Measurements from ENCODE around the gene FAM78B.

The FAM78B gene

GRCh38 chr1:166159656-166160055 lies 7.1 kb downstream of the FAM78B start:
- DNase-seq (ENCODE audit: low spot score) = no peak
- Histone ChIP-seq H3K4me1 (ENCODE audit: control insufficient read depth in 2 of 2, insufficient read depth in 1 of 2, low read depth in 1 of 2, low read length in 2 of 2) (no peaks in the 10 kb centered on the region), H4K8ac (ENCODE audit: low read depth, low read length) (no peak overlapping the region), H3K36me3 (replicated peaks in 1 of 2; ENCODE audit: control insufficient read depth in 2 of 2, insufficient read depth in 2 of 2, low read length in 2 of 2) (no peaks in the 10 kb centered on the region), H3K79me1 (ENCODE audit: low read depth, low read length) (no peaks in the 10 kb centered on the region), H2BK15ac (ENCODE audit: low read length) (no peak overlapping the region), H3K9me3 (replicated peaks in 1 of 2; ENCODE audit: control insufficient read depth in 2 of 2, insufficient read depth in 1 of 2, low read depth in 1 of 2, low read length in 2 of 2) (no peaks in the 10 kb centered on the region), H3K4me3 (ENCODE audit: low read length in 2 of 2) (no peak overlapping the region), H2BK12ac (ENCODE audit: low read length) (no peak overlapping the region), H2AK5ac (ENCODE audit: low read depth, low read length) (no peak overlapping the region), H3K4me2 (ENCODE audit: insufficient read depth, low read length, poor library complexity, severe bottlenecking) (no peak overlapping the region), H3K27me3 (ENCODE audit: control insufficient read depth in 3 of 3, insufficient read depth in 3 of 3, low read depth in 1 of 3, low read length in 3 of 3) (peaks cover 0 to 27% (median 12%) of the 10 kb centered on the region in 3 experiments), H3K14ac (ENCODE audit: low read length) (no peak overlapping the region), H3K9ac (ENCODE audit: low read depth, low read length, poor library complexity) (no peak overlapping the region), H3K27ac (replicated peaks; ENCODE audit: low read length) (no peak overlapping the region), H3K23ac (ENCODE audit: low read depth, low read length, poor library complexity) (no peak overlapping the region), H3K4ac (ENCODE audit: low read length) (no peak overlapping the region), H2BK5ac (ENCODE audit: low read length) (no peak overlapping the region), H4K91ac (ENCODE audit: low read depth, low read length, poor library complexity) (no peak overlapping the region), H3K18ac (ENCODE audit: low read length) (no peak overlapping the region), H2AFZ (ENCODE audit: low read length) (no peak overlapping the region), H2BK120ac (ENCODE audit: low read depth, low read length) (no peak overlapping the region)
- no CpG with 5 or more reads among the region's 1 CpG for WGBS, 2 donors (ENCODE audit: extremely low coverage in 2 of 2, insufficient read length in 2 of 2, insufficient replicate concordance in 1 of 2)

GRCh38 chr1:166156674-166157073 lies 10.1 kb downstream of the FAM78B start:
- no peak overlapping the region for H3K27ac ChIP-seq (replicated peaks; ENCODE audit: low read length)
- no peak overlapping the region for H2BK5ac ChIP-seq (ENCODE audit: low read length)
- H3K4me2 ChIP-seq (ENCODE audit: insufficient read depth, low read length, poor library complexity, severe bottlenecking) = no peak overlapping the region
- H2BK120ac ChIP-seq (ENCODE audit: low read depth, low read length) = no peak overlapping the region
- no peak overlapping the region for H3K9ac ChIP-seq (ENCODE audit: low read depth, low read length, poor library complexity)
- no peak overlapping the region for H3K23ac ChIP-seq (ENCODE audit: low read depth, low read length, poor library complexity)
- no peaks in the 10 kb centered on the region for H3K79me1 ChIP-seq (ENCODE audit: low read depth, low read length)
- H3K4ac ChIP-seq (ENCODE audit: low read length) = no peak overlapping the region
- H3K9me3 ChIP-seq (replicated peaks in 1 of 2; ENCODE audit: control insufficient read depth in 2 of 2, insufficient read depth in 1 of 2, low read depth in 1 of 2, low read length in 2 of 2) = no peaks in the 10 kb centered on the region
- H2AK5ac ChIP-seq (ENCODE audit: low read depth, low read length) = no peak overlapping the region
- no CpG with 5 or more reads among the region's 3 CpGs for WGBS, 2 donors (ENCODE audit: extremely low coverage in 2 of 2, insufficient read length in 2 of 2, insufficient replicate concordance in 1 of 2)
- H2BK15ac ChIP-seq (ENCODE audit: low read length) = no peak overlapping the region
- H3K4me1 ChIP-seq (ENCODE audit: control insufficient read depth in 2 of 2, insufficient read depth in 1 of 2, low read depth in 1 of 2, low read length in 2 of 2) = no peaks in the 10 kb centered on the region
- H2BK12ac ChIP-seq (ENCODE audit: low read length) = no peak overlapping the region
- no peak overlapping the region for H4K8ac ChIP-seq (ENCODE audit: low read depth, low read length)
- H4K91ac ChIP-seq (ENCODE audit: low read depth, low read length, poor library complexity) = no peak overlapping the region
- no peak overlapping the region for H3K4me3 ChIP-seq (ENCODE audit: low read length in 2 of 2)
- no peaks in the 10 kb centered on the region for H3K27me3 ChIP-seq (ENCODE audit: control insufficient read depth in 3 of 3, insufficient read depth in 3 of 3, low read depth in 1 of 3, low read length in 3 of 3)
- H3K36me3 ChIP-seq (replicated peaks in 1 of 2; ENCODE audit: control insufficient read depth in 2 of 2, insufficient read depth in 2 of 2, low read length in 2 of 2) = no peaks in the 10 kb centered on the region
- H2AFZ ChIP-seq (ENCODE audit: low read length) = no peak overlapping the region
- no peak for DNase-seq (ENCODE audit: low spot score)
- no peak overlapping the region for H3K18ac ChIP-seq (ENCODE audit: low read length)
- H3K14ac ChIP-seq (ENCODE audit: low read length) = no peak overlapping the region

- Histone ChIP-seq H3K4me2 (ENCODE audit: insufficient read depth, low read length, poor library complexity, severe bottlenecking) (no peak overlapping the region), H2BK5ac (ENCODE audit: low read length) (no peak overlapping the region), H3K4ac (ENCODE audit: low read length) (no peak overlapping the region), H3K23ac (ENCODE audit: low read depth, low read length, poor library complexity) (no peak overlapping the region), H3K18ac (ENCODE audit: low read length) (no peak overlapping the region), H3K4me3 (ENCODE audit: low read length in 2 of 2) (no peak overlapping the region), H3K27ac (replicated peaks; ENCODE audit: low read length) (no peak overlapping the region), H3K9me3 (replicated peaks in 1 of 2; ENCODE audit: control insufficient read depth in 2 of 2, insufficient read depth in 1 of 2, low read depth in 1 of 2, low read length in 2 of 2) (no peaks in the 10 kb centered on the region), H4K91ac (ENCODE audit: low read depth, low read length, poor library complexity) (no peak overlapping the region), H2BK15ac (ENCODE audit: low read length) (no peak overlapping the region), H2BK120ac (ENCODE audit: low read depth, low read length) (no peak overlapping the region), H2AK5ac (ENCODE audit: low read depth, low read length) (no peak overlapping the region), H3K4me1 (ENCODE audit: control insufficient read depth in 2 of 2, insufficient read depth in 1 of 2, low read depth in 1 of 2, low read length in 2 of 2) (no peaks in the 10 kb centered on the region), H2BK12ac (ENCODE audit: low read length) (no peak overlapping the region), H3K79me1 (ENCODE audit: low read depth, low read length) (no peaks in the 10 kb centered on the region), H3K14ac (ENCODE audit: low read length) (no peak overlapping the region), H4K8ac (ENCODE audit: low read depth, low read length) (no peak overlapping the region), H3K36me3 (replicated peaks in 1 of 2; ENCODE audit: control insufficient read depth in 2 of 2, insufficient read depth in 2 of 2, low read length in 2 of 2) (no peaks in the 10 kb centered on the region), H2AFZ (ENCODE audit: low read length) (no peak overlapping the region), H3K9ac (ENCODE audit: low read depth, low read length, poor library complexity) (no peak overlapping the region), H3K27me3 (ENCODE audit: control insufficient read depth in 3 of 3, insufficient read depth in 3 of 3, low read depth in 1 of 3, low read length in 3 of 3) (no peaks in the 10 kb centered on the region)
- no CpG with 5 or more reads among the region's 5 CpGs for WGBS, 2 donors (ENCODE audit: extremely low coverage in 2 of 2, insufficient read length in 2 of 2, insufficient replicate concordance in 1 of 2)
- DNase-seq (ENCODE audit: low spot score) = no peak
These were observed 11.7 kb downstream of the FAM78B start for GRCh38 chr1:166155108-166155507.

DNA sequence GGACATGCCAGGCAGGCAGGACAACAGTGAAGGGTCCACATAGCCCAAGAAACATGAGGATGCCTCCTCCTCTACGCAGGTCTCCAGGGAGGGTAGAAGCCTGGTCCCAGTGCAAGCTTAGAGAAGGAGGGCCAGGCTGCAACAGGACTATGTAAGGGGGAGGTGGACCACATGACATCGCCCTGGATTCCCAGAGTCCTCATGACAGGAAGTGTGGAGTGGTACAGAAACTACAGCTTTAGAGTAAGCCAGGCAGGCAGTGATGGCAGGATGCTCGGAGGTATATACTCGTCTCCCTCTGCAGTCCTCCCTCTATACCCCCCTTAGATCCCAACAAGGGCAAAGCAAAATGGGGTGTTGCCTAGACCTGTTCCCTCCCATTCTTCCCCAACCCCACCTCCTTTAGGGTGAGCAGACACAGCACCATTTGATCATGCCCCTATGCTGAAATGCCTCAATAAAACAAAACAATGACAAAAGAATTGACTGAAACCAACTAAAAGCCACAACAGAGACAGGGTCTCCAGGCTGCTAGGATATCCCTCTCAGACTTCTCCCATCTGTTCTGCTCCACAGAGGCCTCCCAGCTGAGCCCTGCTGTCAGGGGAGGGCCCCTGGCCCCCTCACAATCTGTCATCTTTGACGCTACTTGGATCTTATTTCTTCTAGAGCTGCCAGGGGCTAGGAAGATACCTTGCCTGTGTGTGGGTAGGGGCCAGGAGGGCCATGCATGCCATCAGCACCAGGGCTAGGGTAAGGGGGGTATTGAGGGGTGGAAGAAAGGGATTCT lies 13.1 kb downstream of the FAM78B start:
- H3K4me3 ChIP-seq (ENCODE audit: low read length in 2 of 2) = no peak overlapping the region
- no CpG with 5 or more reads among the region's 5 CpGs for WGBS, 2 donors (ENCODE audit: extremely low coverage in 2 of 2, insufficient read length in 2 of 2, insufficient replicate concordance in 1 of 2)
- no peak overlapping the region for H3K9ac ChIP-seq (ENCODE audit: low read depth, low read length, poor library complexity)
- H2AK5ac ChIP-seq (ENCODE audit: low read depth, low read length) = no peak overlapping the region
- no peak overlapping the region for H4K8ac ChIP-seq (ENCODE audit: low read depth, low read length)
- H3K4me1 ChIP-seq (ENCODE audit: control insufficient read depth in 2 of 2, insufficient read depth in 1 of 2, low read depth in 1 of 2, low read length in 2 of 2) = no peaks in the 10 kb centered on the region
- H3K79me1 ChIP-seq (ENCODE audit: low read depth, low read length) = no peaks in the 10 kb centered on the region
- H3K4me2 ChIP-seq (ENCODE audit: insufficient read depth, low read length, poor library complexity, severe bottlenecking) = no peak overlapping the region
- no peak overlapping the region for H3K14ac ChIP-seq (ENCODE audit: low read length)
- no peak overlapping the region for H2BK12ac ChIP-seq (ENCODE audit: low read length)
- no peak for DNase-seq (ENCODE audit: low spot score)
- H2BK15ac ChIP-seq (ENCODE audit: low read length) = no peak overlapping the region
- H3K36me3 ChIP-seq (replicated peaks in 1 of 2; ENCODE audit: control insufficient read depth in 2 of 2, insufficient read depth in 2 of 2, low read length in 2 of 2) = no peaks in the 10 kb centered on the region
- no peak overlapping the region for H3K4ac ChIP-seq (ENCODE audit: low read length)
- no peak overlapping the region for H3K23ac ChIP-seq (ENCODE audit: low read depth, low read length, poor library complexity)
- no peak overlapping the region for H4K91ac ChIP-seq (ENCODE audit: low read depth, low read length, poor library complexity)
- H3K27me3 ChIP-seq (ENCODE audit: control insufficient read depth in 3 of 3, insufficient read depth in 3 of 3, low read depth in 1 of 3, low read length in 3 of 3) = no peaks in the 10 kb centered on the region
- no peak overlapping the region for H3K27ac ChIP-seq (replicated peaks; ENCODE audit: low read length)
- H2BK120ac ChIP-seq (ENCODE audit: low read depth, low read length) = no peak overlapping the region
- no peak overlapping the region for H2BK5ac ChIP-seq (ENCODE audit: low read length)
- no peak overlapping the region for H2AFZ ChIP-seq (ENCODE audit: low read length)
- no peaks in the 10 kb centered on the region for H3K9me3 ChIP-seq (replicated peaks in 1 of 2; ENCODE audit: control insufficient read depth in 2 of 2, insufficient read depth in 1 of 2, low read depth in 1 of 2, low read length in 2 of 2)
- H3K18ac ChIP-seq (ENCODE audit: low read length) = peak overlapping the region; percentile 25

Measured in neuronal stem cell (in vitro differentiated cells).